H9 (cell line): Measurements from ENCODE around the gene MAML3. TPM values are rescaled to one million over a fixed set of nuclear protein-coding genes. Genes with fewer than 3 reads are reported as not detected.

ENCODE experiments used
- DNase-seq: peaks from one replicate; pipeline ENCODE4 v3.0.0-alpha.2; 2017
- H2AFZ ChIP-seq: one replicate; pipeline ENCODE4 v1.6.1; 2013; ENCODE audit warnings: mild to moderate bottlenecking, low read length, control low read depth, moderate library complexity
- H2AK5ac ChIP-seq: 2 replicates; pipeline ENCODE4 v1.6.1; 2013; ENCODE audit warnings: low read length, control low read depth, mixed read lengths; ENCODE audit not compliant: insufficient read length
- H2BK120ac ChIP-seq: one replicate; pipeline ENCODE4 v1.6.1; 2013; ENCODE audit warnings: low read depth, mild to moderate bottlenecking, low read length, control low read depth, inconsistent platforms; ENCODE audit not compliant: poor library complexity, severe bottlenecking
- H2BK12ac ChIP-seq: 2 replicates; pipeline ENCODE4 v1.6.1; 2013; ENCODE audit warnings: low read length, control low read depth, mixed read lengths, low read depth; ENCODE audit not compliant: insufficient read length
- H2BK15ac ChIP-seq: 2 replicates; pipeline ENCODE4 v1.6.1; 2013; ENCODE audit warnings: low read depth, low read length, control low read depth
- H2BK20ac ChIP-seq: one replicate; pipeline ENCODE4 v1.6.1; 2013; ENCODE audit warnings: low read depth, mild to moderate bottlenecking, low read length, control low read depth, inconsistent platforms; ENCODE audit not compliant: poor library complexity, severe bottlenecking
- H2BK5ac ChIP-seq: 2 replicates; pipeline ENCODE4 v1.6.1; 2013; ENCODE audit warnings: low read length, control low read depth, mixed read lengths; ENCODE audit not compliant: insufficient read length
- H3K14ac ChIP-seq: 2 replicates; pipeline ENCODE4 v1.6.1; 2013; ENCODE audit warnings: low read length, control low read depth; ENCODE audit not compliant: insufficient read depth
- H3K18ac ChIP-seq: 2 replicates; pipeline ENCODE4 v1.6.1; 2013; ENCODE audit warnings: low read depth, mild to moderate bottlenecking, mixed read lengths, low read length, control low read depth; ENCODE audit not compliant: insufficient read length
- H3K23ac ChIP-seq: 2 replicates; pipeline ENCODE4 v1.6.1; 2013; ENCODE audit warnings: low read length, control low read depth, mixed read lengths, low read depth; ENCODE audit not compliant: insufficient read length
- H3K23me2 ChIP-seq: 2 replicates; pipeline ENCODE4 v1.6.1; 2013; ENCODE audit warnings: low read depth, mild to moderate bottlenecking, mixed read lengths, low read length, control low read depth; ENCODE audit not compliant: insufficient read length, poor library complexity, severe bottlenecking
- H3K27ac ChIP-seq: 2 replicates; pipeline ENCODE4 v1.5.1; 2013; ENCODE audit warnings: low read length, control low read depth, mixed read lengths, low read depth; ENCODE audit not compliant: insufficient read length
- H3K27me3 ChIP-seq: 2 replicates; pipeline ENCODE4 v1.6.1; 2013; ENCODE audit warnings: low read length, control low read depth, inconsistent platforms; ENCODE audit not compliant: insufficient read depth
- H3K4ac ChIP-seq: 2 replicates; pipeline ENCODE4 v1.6.1; 2013; ENCODE audit warnings: low read depth, mild to moderate bottlenecking, control low read depth, inconsistent platforms, low read length, moderate library complexity
- H3K4me1 ChIP-seq: 2 replicates; pipeline ENCODE4 v1.6.1; 2013; ENCODE audit warnings: low read length, control low read depth, inconsistent platforms; ENCODE audit not compliant: insufficient read depth
- H3K4me2 ChIP-seq: 2 replicates; pipeline ENCODE4 v1.6.1; 2013; ENCODE audit warnings: low read length, control low read depth, mixed read lengths; ENCODE audit not compliant: insufficient read length, insufficient read depth
- H3K56ac ChIP-seq: 2 replicates; pipeline ENCODE4 v1.6.1; 2013; ENCODE audit warnings: low read depth, mild to moderate bottlenecking, mixed read lengths, low read length, control low read depth; ENCODE audit not compliant: insufficient read length
- H3K79me1 ChIP-seq: 2 replicates; pipeline ENCODE4 v1.6.1; 2013; ENCODE audit warnings: low read depth, mild to moderate bottlenecking, moderate library complexity, low read length, control low read depth, inconsistent platforms; ENCODE audit not compliant: insufficient read depth, poor library complexity, severe bottlenecking
- H3K79me2 ChIP-seq: 2 replicates; pipeline ENCODE4 v1.6.1; 2013; ENCODE audit warnings: low read length, control low read depth, inconsistent platforms; ENCODE audit not compliant: insufficient read depth
- H3K9ac ChIP-seq: 2 replicates; pipeline ENCODE4 v1.6.1; 2013; ENCODE audit warnings: low read length, control low read depth, mixed read lengths; ENCODE audit not compliant: insufficient read length; ENCODE audit errors: extremely low read depth
- H3K9me3 ChIP-seq: one replicate; pipeline ENCODE4 v1.6.1; 2013; ENCODE audit warnings: low read depth, low read length, inconsistent platforms; ENCODE audit not compliant: control insufficient read depth
- H3T11ph ChIP-seq: one replicate; pipeline ENCODE4 v1.6.1; 2013; ENCODE audit warnings: mild to moderate bottlenecking, low read length, control low read depth, inconsistent platforms
- H4K20me1 ChIP-seq: one replicate; pipeline ENCODE4 v1.6.1; 2013; ENCODE audit not compliant: control insufficient read depth, insufficient read length, insufficient read depth
- H4K5ac ChIP-seq: 2 replicates; pipeline ENCODE4 v1.6.1; 2013; ENCODE audit warnings: low read depth, mild to moderate bottlenecking, mixed read lengths, low read length, control low read depth; ENCODE audit not compliant: insufficient read length
- H4K8ac ChIP-seq: replicated peaks from 2 replicates; pipeline ENCODE4 v1.6.1; 2013; ENCODE audit warnings: low read length, control low read depth, mixed read lengths, low read depth; ENCODE audit not compliant: insufficient read length
- H4K91ac ChIP-seq: 2 replicates; pipeline ENCODE4 v1.6.1; 2013; ENCODE audit warnings: low read depth, mild to moderate bottlenecking, moderate library complexity, mixed read lengths, low read length, control low read depth; ENCODE audit not compliant: insufficient read length
- H3K27ac Mint-ChIP-seq, 3 experiments: 2 replicates in 2 of 3; 3 replicates in 1 of 3; pipeline ENCODE4 v1.8.0; 2020 to 2021; ENCODE audit warnings: mixed read lengths in 3 of 3, mild to moderate bottlenecking in 1 of 3, moderate library complexity in 1 of 3
- H3K27me3 Mint-ChIP-seq: 2 replicates; pipeline ENCODE4 v1.8.0; 2021; ENCODE audit warnings: low read depth, mild to moderate bottlenecking, moderate library complexity, mixed read lengths
- H3K36me3 Mint-ChIP-seq, 3 experiments: 2 replicates in 2 of 3; 3 replicates in 1 of 3; pipeline ENCODE4 v1.8.0; 2020 to 2021; ENCODE audit warnings: low read depth in 3 of 3, mixed read lengths in 3 of 3; ENCODE audit not compliant: insufficient read depth in 1 of 3
- H3K4me1 Mint-ChIP-seq, 2 experiments: 2 replicates each; pipeline ENCODE4 v1.8.0; 2020; ENCODE audit warnings: mixed read lengths in 2 of 2
- H3K4me3 Mint-ChIP-seq, 2 experiments: 2 replicates in 1 of 2; 3 replicates in 1 of 2; pipeline ENCODE4 v1.8.0; 2020 to 2021; ENCODE audit warnings: mild to moderate bottlenecking in 2 of 2, mixed read lengths in 2 of 2, moderate library complexity in 1 of 2
- H3K9me3 Mint-ChIP-seq, 2 experiments: 2 replicates in 1 of 2; 3 replicates in 1 of 2; pipeline ENCODE4 v1.8.0; 2020; ENCODE audit warnings: mild to moderate bottlenecking in 2 of 2, mixed read lengths in 2 of 2, moderate library complexity in 1 of 2
- WGBS: extraction: QIAGEN DNeasy Blood & Tissue Kit; methylation state at CpG from one replicate; pipeline ENCODE4 v1.1.7; 2013; ENCODE audit warnings: missing lambda C conversion rate, low lambda C conversion rate, mixed read lengths; ENCODE audit not compliant: insufficient read length; ENCODE audit errors: extremely low coverage; 5-methylcytosine and 5-hydroxymethylcytosine counted together
- total RNA-seq: library from RNA; stranded (reverse); gene quantifications from 2 replicates; pipeline ENCODE4 v1.2.1, GENCODE V29; 2021
- TF ChIP-seq, protein P1 (sequence below): fragments of 200-600 bp; sonication (generic); conservative IDR thresholded peaks from 3 replicates; pipeline ENCODE4 v1.8.0; 2021; ENCODE audit warnings: antibody characterized with exemption, mild to moderate bottlenecking

MAML3 gene
- total RNA-seq, 1 experiment from 2014 or later, result 3.9 TPM

- no peak overlapping the region for H4K91ac ChIP-seq
- H3K14ac ChIP-seq, result no peak overlapping the region
- no peaks in the 10 kb centered on the region for H3K79me1 ChIP-seq
- no peak overlapping the region for H3K56ac ChIP-seq
- H3K9me3 Mint-ChIP-seq, result peaks cover 0 to 2% of the 10 kb centered on the region in 2 experiments; a peak in 1 of 5 replicates
- no peaks in the 10 kb centered on the region; the same call in 1 of the 2 replicates for H3K4me1 ChIP-seq
- H3K27ac ChIP-seq, result no peak overlapping the region
- H3K27ac Mint-ChIP-seq, result no peak overlapping the region
- no peak overlapping the region for H3K4ac ChIP-seq
- no peak overlapping the region for H4K5ac ChIP-seq
- no peaks in the 10 kb centered on the region for H3K79me2 ChIP-seq
- H3K36me3 Mint-ChIP-seq, result peaks cover 0 to 8% (median 0%) of the 10 kb centered on the region in 3 experiments; a peak in 1 of 7 replicates
- H3K4me1 Mint-ChIP-seq, result peaks cover 3 to 6% of the 10 kb centered on the region in 2 experiments
- no peak overlapping the region for H4K8ac ChIP-seq
- H3K9me3 ChIP-seq, result no peaks in the 10 kb centered on the region
- H2BK5ac ChIP-seq, result no peak overlapping the region
- H2BK15ac ChIP-seq, result no peak overlapping the region
- H3K23ac ChIP-seq, result no peak overlapping the region
- H3K23me2 ChIP-seq, result no peaks in the 10 kb centered on the region
- no peak overlapping the region for H3K4me2 ChIP-seq
- no peaks in the 10 kb centered on the region for H3K27me3 Mint-ChIP-seq
- no peak overlapping the region for H3K18ac ChIP-seq
- DNase-seq, result no peak
- H3T11ph ChIP-seq, result no peak overlapping the region
- H4K20me1 ChIP-seq, result no peaks in the 10 kb centered on the region
- no peak overlapping the region for H2BK20ac ChIP-seq
- TF ChIP-seq, protein P1, sequence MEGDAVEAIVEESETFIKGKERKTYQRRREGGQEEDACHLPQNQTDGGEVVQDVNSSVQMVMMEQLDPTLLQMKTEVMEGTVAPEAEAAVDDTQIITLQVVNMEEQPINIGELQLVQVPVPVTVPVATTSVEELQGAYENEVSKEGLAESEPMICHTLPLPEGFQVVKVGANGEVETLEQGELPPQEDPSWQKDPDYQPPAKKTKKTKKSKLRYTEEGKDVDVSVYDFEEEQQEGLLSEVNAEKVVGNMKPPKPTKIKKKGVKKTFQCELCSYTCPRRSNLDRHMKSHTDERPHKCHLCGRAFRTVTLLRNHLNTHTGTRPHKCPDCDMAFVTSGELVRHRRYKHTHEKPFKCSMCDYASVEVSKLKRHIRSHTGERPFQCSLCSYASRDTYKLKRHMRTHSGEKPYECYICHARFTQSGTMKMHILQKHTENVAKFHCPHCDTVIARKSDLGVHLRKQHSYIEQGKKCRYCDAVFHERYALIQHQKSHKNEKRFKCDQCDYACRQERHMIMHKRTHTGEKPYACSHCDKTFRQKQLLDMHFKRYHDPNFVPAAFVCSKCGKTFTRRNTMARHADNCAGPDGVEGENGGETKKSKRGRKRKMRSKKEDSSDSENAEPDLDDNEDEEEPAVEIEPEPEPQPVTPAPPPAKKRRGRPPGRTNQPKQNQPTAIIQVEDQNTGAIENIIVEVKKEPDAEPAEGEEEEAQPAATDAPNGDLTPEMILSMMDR, result no peak
- H3K4me3 Mint-ChIP-seq, result no peak overlapping the region
- WGBS, result no CpG with 5 or more reads among the region's 4 CpGs
- H3K9ac ChIP-seq, result no peak overlapping the region
- no peak overlapping the region for H2AK5ac ChIP-seq
- no peak overlapping the region for H2BK12ac ChIP-seq
- H2AFZ ChIP-seq, result no peak overlapping the region
- no peak overlapping the region for H2BK120ac ChIP-seq
- no peaks in the 10 kb centered on the region for H3K27me3 ChIP-seq
Observed at GRCh38 chr4:140020457-140021361, 133.3 kb downstream of the MAML3 start.
